ENCODE data around the gene LCP1. TPM values are rescaled to one million over a fixed set of nuclear protein-coding genes. Genes with fewer than 3 reads are reported as not detected.

Gene LCP1
- total RNA-seq, 2 donors from 2014 or later = 58.1 to 177 TPM

DNA sequence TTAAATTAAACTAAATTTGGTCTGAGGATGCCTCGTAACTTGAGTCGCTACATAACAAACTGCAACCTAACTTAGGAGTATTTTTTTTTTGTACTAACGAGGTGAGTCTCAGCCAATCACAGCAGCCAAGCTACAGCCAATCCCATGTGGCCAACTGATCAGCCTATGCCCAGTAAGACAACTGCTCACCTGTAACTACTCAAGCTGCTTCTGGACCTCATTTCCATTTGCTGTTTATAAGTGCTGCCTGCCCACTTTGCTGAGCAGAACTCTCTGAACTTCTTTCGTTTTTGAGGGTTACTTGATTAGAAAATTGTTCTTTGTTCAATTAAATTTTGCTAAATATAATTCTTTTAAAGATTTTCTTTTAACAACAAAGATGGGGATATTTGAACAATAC, 81.0 kb downstream of the LCP1 start:
- intact Hi-C loops (cut with DNase I) = no loop called here
- no peak overlapping the region for H3K4me3 ChIP-seq
- WGBS = 89% methylated on average over 4 of the region's 4 CpGs
- H3K27ac ChIP-seq = no peak overlapping the region
- H3K27me3 ChIP-seq (replicated peaks; ENCODE audit: insufficient read depth) = no peaks in the 10 kb centered on the region
- no peaks in the 10 kb centered on the region for H3K4me1 ChIP-seq (replicated peaks)
- TF ChIP-seq, protein P1, sequence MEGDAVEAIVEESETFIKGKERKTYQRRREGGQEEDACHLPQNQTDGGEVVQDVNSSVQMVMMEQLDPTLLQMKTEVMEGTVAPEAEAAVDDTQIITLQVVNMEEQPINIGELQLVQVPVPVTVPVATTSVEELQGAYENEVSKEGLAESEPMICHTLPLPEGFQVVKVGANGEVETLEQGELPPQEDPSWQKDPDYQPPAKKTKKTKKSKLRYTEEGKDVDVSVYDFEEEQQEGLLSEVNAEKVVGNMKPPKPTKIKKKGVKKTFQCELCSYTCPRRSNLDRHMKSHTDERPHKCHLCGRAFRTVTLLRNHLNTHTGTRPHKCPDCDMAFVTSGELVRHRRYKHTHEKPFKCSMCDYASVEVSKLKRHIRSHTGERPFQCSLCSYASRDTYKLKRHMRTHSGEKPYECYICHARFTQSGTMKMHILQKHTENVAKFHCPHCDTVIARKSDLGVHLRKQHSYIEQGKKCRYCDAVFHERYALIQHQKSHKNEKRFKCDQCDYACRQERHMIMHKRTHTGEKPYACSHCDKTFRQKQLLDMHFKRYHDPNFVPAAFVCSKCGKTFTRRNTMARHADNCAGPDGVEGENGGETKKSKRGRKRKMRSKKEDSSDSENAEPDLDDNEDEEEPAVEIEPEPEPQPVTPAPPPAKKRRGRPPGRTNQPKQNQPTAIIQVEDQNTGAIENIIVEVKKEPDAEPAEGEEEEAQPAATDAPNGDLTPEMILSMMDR (IDR thresholded peaks at IDR 0.05) = no peak
- no peak for TF ChIP-seq POLR2A (IDR thresholded peaks at IDR 0.05)
- TF ChIP-seq POLR2AphosphoS5 (IDR thresholded peaks at IDR 0.05) = no peak
- DNase-seq (ENCODE audit: low spot score) = no peak
- no peaks in the 10 kb centered on the region for H3K36me3 ChIP-seq
- no peaks in the 10 kb centered on the region for H3K9me3 ChIP-seq

DNA sequence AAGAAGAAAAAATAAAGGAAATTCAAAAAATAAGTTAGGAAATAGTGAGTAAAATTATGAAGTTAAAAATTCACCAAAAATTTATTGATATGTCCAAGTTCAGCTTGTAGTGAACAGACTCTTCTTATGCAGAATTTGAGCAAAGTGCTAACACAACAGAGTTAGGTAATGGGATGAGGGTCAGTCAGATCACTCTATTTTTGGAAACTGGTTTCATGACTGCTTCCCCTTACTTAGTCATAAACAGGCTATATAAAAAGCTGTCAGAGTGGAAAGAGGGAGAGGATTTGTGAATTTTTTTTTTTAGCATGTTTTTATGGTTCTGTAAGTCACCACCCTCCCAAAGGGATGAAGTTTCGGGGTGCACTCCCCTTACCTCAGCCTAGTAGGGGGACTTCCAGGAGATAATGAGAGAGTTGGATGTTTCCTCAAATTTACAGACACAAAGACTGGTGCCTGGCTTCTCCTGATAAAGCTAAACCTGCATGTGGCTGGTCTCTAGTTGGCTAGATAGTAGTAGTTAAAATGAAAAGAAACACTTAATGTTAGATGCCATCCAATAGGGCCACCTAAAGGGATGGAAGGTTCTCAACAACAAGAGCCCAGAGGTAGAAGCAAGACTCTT, 81.7 kb downstream of the LCP1 start:
- Histone ChIP-seq H3K27me3 (replicated peaks; ENCODE audit: insufficient read depth) (no peaks in the 10 kb centered on the region), H3K4me3 (no peak overlapping the region), H3K9me3 (no peaks in the 10 kb centered on the region), H3K4me1 (replicated peaks) (no peaks in the 10 kb centered on the region), H3K27ac (no peak overlapping the region), H3K36me3 (no peaks in the 10 kb centered on the region)
- no peak for DNase-seq (ENCODE audit: low spot score)
- intact Hi-C loops (cut with DNase I) = no loop called here
- 89% methylated on average over 1 of the region's 1 CpG for WGBS
- TF ChIP-seq POLR2A (IDR thresholded peaks at IDR 0.05) = no peak
- TF ChIP-seq, protein P1 (IDR thresholded peaks at IDR 0.05) = no peak
- no peak for TF ChIP-seq POLR2AphosphoS5 (IDR thresholded peaks at IDR 0.05)

DNA sequence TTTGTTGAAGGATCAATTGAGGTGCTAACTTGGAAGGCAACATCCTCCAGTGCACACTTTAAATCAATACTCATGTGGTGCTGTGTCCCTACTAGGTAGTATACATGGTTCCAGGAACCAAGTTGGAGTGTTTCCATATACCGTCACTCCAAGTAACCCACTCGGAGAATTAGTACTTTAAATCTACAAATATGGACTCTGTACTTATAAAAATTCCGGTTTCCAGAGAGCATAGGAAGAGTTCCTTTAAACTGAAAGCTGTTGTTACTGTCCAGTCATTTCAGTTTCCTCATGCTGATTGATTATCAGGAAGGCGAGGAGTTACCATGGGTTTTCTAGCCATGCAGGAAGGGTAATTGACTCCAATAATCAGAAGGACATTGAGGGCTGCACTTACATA, 84.3 kb downstream of the LCP1 start:
- Histone ChIP-seq H3K27ac (no peak overlapping the region), H3K36me3 (no peaks in the 10 kb centered on the region), H3K27me3 (replicated peaks; ENCODE audit: insufficient read depth) (no peaks in the 10 kb centered on the region), H3K9me3 (no peaks in the 10 kb centered on the region), H3K4me3 (no peak overlapping the region), H3K4me1 (replicated peaks) (no peaks in the 10 kb centered on the region)
- intact Hi-C loops (cut with DNase I) = no loop called here
- TF ChIP-seq POLR2A (IDR thresholded peaks at IDR 0.05) = no peak
- TF ChIP-seq POLR2AphosphoS5 (IDR thresholded peaks at IDR 0.05) = no peak
- TF ChIP-seq, protein P1 (IDR thresholded peaks at IDR 0.05) = no peak
- DNase-seq (ENCODE audit: low spot score) = no peak
- WGBS = 93% methylated on average over 4 of the region's 4 CpGs

DNA sequence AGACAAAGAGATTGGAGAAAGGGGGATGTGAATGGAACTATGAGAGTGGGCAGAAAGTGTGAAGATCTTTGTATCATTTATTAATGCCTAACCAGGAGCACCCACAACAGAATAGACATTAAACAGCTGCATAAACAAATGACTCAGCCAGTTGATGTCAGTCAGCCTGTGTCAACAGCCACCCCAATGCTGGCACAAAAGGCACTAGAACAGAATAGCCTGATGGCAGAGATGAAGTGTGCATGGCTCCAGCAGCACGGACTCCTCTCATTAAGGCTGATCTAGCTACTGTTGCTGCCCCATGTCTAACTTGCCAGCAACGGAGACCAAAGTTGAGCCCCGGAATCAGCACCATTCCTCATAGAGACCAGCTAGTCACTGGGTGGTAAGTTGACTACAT, 85.0 kb downstream of the LCP1 start:
- Histone ChIP-seq H3K9me3 (no peaks in the 10 kb centered on the region), H3K36me3 (no peaks in the 10 kb centered on the region), H3K4me1 (replicated peaks) (no peaks in the 10 kb centered on the region), H3K27ac (no peak overlapping the region), H3K27me3 (replicated peaks; ENCODE audit: insufficient read depth) (no peaks in the 10 kb centered on the region), H3K4me3 (no peak overlapping the region)
- TF ChIP-seq POLR2A (IDR thresholded peaks at IDR 0.05) = no peak
- TF ChIP-seq, protein P1 (IDR thresholded peaks at IDR 0.05) = no peak
- no peak for TF ChIP-seq POLR2AphosphoS5 (IDR thresholded peaks at IDR 0.05)
- intact Hi-C loops (cut with DNase I) = no loop called here
- no peak for DNase-seq (ENCODE audit: low spot score)
- WGBS = 90% methylated on average over 3 of the region's 3 CpGs

DNA sequence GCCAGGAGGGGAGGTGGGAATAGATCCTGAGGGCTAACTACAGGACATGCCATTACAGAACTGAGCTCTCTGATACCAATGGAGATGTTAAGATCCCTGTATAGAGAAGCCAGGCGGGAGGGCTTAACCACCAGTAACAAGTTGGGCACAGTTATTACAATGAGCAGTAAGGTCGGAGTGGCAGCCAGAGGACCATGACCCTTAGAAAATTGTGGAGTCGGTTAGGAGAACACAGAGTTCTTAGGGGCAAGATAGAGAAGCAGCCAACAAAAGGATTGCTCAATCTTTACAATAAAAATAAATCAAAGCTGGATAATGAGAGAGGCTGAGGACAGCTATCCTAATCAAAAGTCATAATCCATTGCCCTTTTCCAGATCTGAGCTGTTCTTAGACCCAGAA, 87.5 kb downstream of the LCP1 start:
- Histone ChIP-seq H3K36me3 (no peaks in the 10 kb centered on the region), H3K9me3 (no peaks in the 10 kb centered on the region), H3K4me3 (no peak overlapping the region), H3K27ac (no peak overlapping the region), H3K27me3 (replicated peaks; ENCODE audit: insufficient read depth) (no peaks in the 10 kb centered on the region), H3K4me1 (replicated peaks) (no peaks in the 10 kb centered on the region)
- WGBS = 85% methylated on average over 3 of the region's 3 CpGs
- intact Hi-C loops (cut with DNase I) = no loop called here
- no peak for DNase-seq (ENCODE audit: low spot score)
- TF ChIP-seq POLR2A (IDR thresholded peaks at IDR 0.05) (no peak), POLR2AphosphoS5 (IDR thresholded peaks at IDR 0.05) (no peak)
- TF ChIP-seq, protein P1 (IDR thresholded peaks at IDR 0.05) = no peak

All from prostate gland (tissue), 2 donors.